ENCODE data around the gene TULP3. TPM values are rescaled to one million over a fixed set of nuclear protein-coding genes. Genes with fewer than 3 reads are reported as not detected.

TULP3 gene
- polyA plus RNA-seq, 1 donor (not counting 4 experiments of a cell fraction or from before 2014, with no cell fraction given) = 16.0 TPM

- TF ChIP-seq CTCF (optimal IDR thresholded peaks at IDR 0.05 in 1 of 3, IDR thresholded peaks at IDR 0.05 in 1 of 3, conservative IDR thresholded peaks at IDR 0.05 in 1 of 3; ENCODE audit: extremely low read depth in 1 of 3, insufficient read depth in 2 of 3, low read length in 3 of 3) = no peak
- no peak for TF ChIP-seq EZH2 (IDR thresholded peaks at IDR 0.05; ENCODE audit: low read length)
- dilution Hi-C loops (cut with MboI; ENCODE audit: extremely low pct_ligation_motif_present, low sequenced_read_pairs) = no loop called here
- no peaks in the 10 kb centered on the region for H3K9me3 ChIP-seq (ENCODE audit: control insufficient read depth, low read depth, low read length)
- peaks cover 2% of the 10 kb centered on the region for H3K9me1 ChIP-seq (ENCODE audit: control insufficient read depth, extremely low read depth, insufficient read depth, low read length)
- FAIRE-seq = no peak
- H3K4me2 ChIP-seq (ENCODE audit: control insufficient read depth, extremely low read depth, insufficient read depth, low read depth, low read length) = no peak overlapping the region
- no peaks in the 10 kb centered on the region for H4K20me1 ChIP-seq (ENCODE audit: control insufficient read depth, extremely low read depth, insufficient read depth, low read length)
- H3K9ac ChIP-seq (ENCODE audit: control insufficient read depth, extremely low read depth, insufficient read depth, low read length) = no peak overlapping the region
- no peak for DNase-seq (ENCODE audit: low read depth, low spot score)
- H3K4me3 ChIP-seq (ENCODE audit: control insufficient read depth in 2 of 3, extremely low read depth in 1 of 3, insufficient read depth in 2 of 3, low read depth in 1 of 3, low read length in 3 of 3) = no peak overlapping the region
- peaks cover 7% of the 10 kb centered on the region for H3K4me1 ChIP-seq (ENCODE audit: control insufficient read depth, extremely low read depth, insufficient read depth, low read length)
- peaks cover 3% of the 10 kb centered on the region for H3K79me2 ChIP-seq (ENCODE audit: control insufficient read depth, insufficient read depth, low read length)
- peaks cover 0 to 2% of the 10 kb centered on the region in 2 experiments for H3K36me3 ChIP-seq (ENCODE audit: control insufficient read depth in 2 of 2, extremely low read depth in 1 of 2, insufficient read depth in 2 of 2, low read length in 2 of 2)
- H3K27me3 ChIP-seq (ENCODE audit: control insufficient read depth, extremely low read depth, insufficient read depth, low read length) = no peaks in the 10 kb centered on the region
- no peak overlapping the region for H3K27ac ChIP-seq (ENCODE audit: control insufficient read depth, insufficient read depth, low read length)
- H2AFZ ChIP-seq (ENCODE audit: control insufficient read depth, low read length) = no peak overlapping the region
Observed at GRCh38 chr12:2973566-2973965, 82.9 kb downstream of the TULP3 start.

GRCh38 chr12:2974560-2974971, 83.9 kb downstream of the TULP3 start:
- peak overlapping the region; percentile 62 for H2AFZ ChIP-seq (ENCODE audit: control insufficient read depth, low read length)
- FAIRE-seq (peak; percentile 53), DNase-seq (ENCODE audit: low read depth, low spot score) (no peak)
- H3K9ac ChIP-seq (ENCODE audit: control insufficient read depth, extremely low read depth, insufficient read depth, low read length) = no peak overlapping the region
- peaks cover 7% of the 10 kb centered on the region for H3K4me1 ChIP-seq (ENCODE audit: control insufficient read depth, extremely low read depth, insufficient read depth, low read length)
- H3K27me3 ChIP-seq (ENCODE audit: control insufficient read depth, extremely low read depth, insufficient read depth, low read length) = no peaks in the 10 kb centered on the region
- peaks cover 3% of the 10 kb centered on the region for H3K79me2 ChIP-seq (ENCODE audit: control insufficient read depth, insufficient read depth, low read length)
- dilution Hi-C loops (cut with MboI; ENCODE audit: extremely low pct_ligation_motif_present, low sequenced_read_pairs) = no loop called here
- H3K36me3 ChIP-seq (ENCODE audit: control insufficient read depth in 2 of 2, extremely low read depth in 1 of 2, insufficient read depth in 2 of 2, low read length in 2 of 2) = peaks cover under 1 to 2% of the 10 kb centered on the region in 2 experiments
- H3K9me3 ChIP-seq (ENCODE audit: control insufficient read depth, low read depth, low read length) = no peaks in the 10 kb centered on the region
- no peak overlapping the region for H3K27ac ChIP-seq (ENCODE audit: control insufficient read depth, insufficient read depth, low read length)
- no peaks in the 10 kb centered on the region for H4K20me1 ChIP-seq (ENCODE audit: control insufficient read depth, extremely low read depth, insufficient read depth, low read length)
- peak overlapping the region; percentile 48 for H3K4me2 ChIP-seq (ENCODE audit: control insufficient read depth, extremely low read depth, insufficient read depth, low read depth, low read length)
- peaks cover 2% of the 10 kb centered on the region for H3K9me1 ChIP-seq (ENCODE audit: control insufficient read depth, extremely low read depth, insufficient read depth, low read length)
- peak overlapping the region in 1 of 3 experiments; percentile 21 for H3K4me3 ChIP-seq (ENCODE audit: control insufficient read depth in 2 of 3, extremely low read depth in 1 of 3, insufficient read depth in 2 of 3, low read depth in 1 of 3, low read length in 3 of 3)
- TF ChIP-seq EZH2 (IDR thresholded peaks at IDR 0.05; ENCODE audit: low read length) = no peak
- no peak for TF ChIP-seq CTCF (optimal IDR thresholded peaks at IDR 0.05 in 1 of 3, IDR thresholded peaks at IDR 0.05 in 1 of 3, conservative IDR thresholded peaks at IDR 0.05 in 1 of 3; ENCODE audit: extremely low read depth in 1 of 3, insufficient read depth in 2 of 3, low read length in 3 of 3)

All from keratinocyte (primary cell).